Stimulated activated naive B cell treated with anti-CD40 and anti-IgM and Interleukin-4, amounts not matched to agents 10 μg/mL and 1 μg/mL and 100 μg/mL, for 72 hours (primary cell): ENCODE measurements around the gene PTPRD.
"Not testable (repeated sequence)": the region's sequence is repeated elsewhere in the genome, so short reads cannot be mapped to it uniquely, and the experiment has no call there.

Experiments used
- ATAC-seq, 2 donors: fragments of 150-1000 bp; cut with Tn5 transposase; replicated peaks; 2 replicates each; pipeline ENCODE4 v1.10.0; 2021; ENCODE audit warnings: moderate library complexity in 1 of 2
- DNase-seq: peaks from one replicate; pipeline ENCODE4 v3.0.0; 2021
- H3K27ac Mint-ChIP-seq: one replicate; pipeline ENCODE4 v1.8.0; 2022; ENCODE audit warnings: mild to moderate bottlenecking, mixed read lengths
- H3K27me3 Mint-ChIP-seq, 2 donors: one replicate each; pipeline ENCODE4 v1.8.0; 2022; ENCODE audit warnings: mixed read lengths in 2 of 2
- H3K36me3 Mint-ChIP-seq, 2 donors: one replicate each; pipeline ENCODE4 v1.8.0; 2022; ENCODE audit warnings: mixed read lengths in 2 of 2, mild to moderate bottlenecking in 1 of 2
- H3K4me1 Mint-ChIP-seq, 2 donors: one replicate each; pipeline ENCODE4 v1.8.0; 2022; ENCODE audit warnings: mixed read lengths in 2 of 2, mild to moderate bottlenecking in 1 of 2
- H3K4me3 Mint-ChIP-seq, 2 donors: one replicate each; pipeline ENCODE4 v1.8.0; 2022; ENCODE audit warnings: mild to moderate bottlenecking in 2 of 2, mixed read lengths in 2 of 2, moderate library complexity in 1 of 2
- H3K9me3 Mint-ChIP-seq, 2 donors: one replicate each; pipeline ENCODE4 v1.8.0; 2022; ENCODE audit warnings: mixed read lengths in 2 of 2, mild to moderate bottlenecking in 1 of 2

PTPRD gene

DNA sequence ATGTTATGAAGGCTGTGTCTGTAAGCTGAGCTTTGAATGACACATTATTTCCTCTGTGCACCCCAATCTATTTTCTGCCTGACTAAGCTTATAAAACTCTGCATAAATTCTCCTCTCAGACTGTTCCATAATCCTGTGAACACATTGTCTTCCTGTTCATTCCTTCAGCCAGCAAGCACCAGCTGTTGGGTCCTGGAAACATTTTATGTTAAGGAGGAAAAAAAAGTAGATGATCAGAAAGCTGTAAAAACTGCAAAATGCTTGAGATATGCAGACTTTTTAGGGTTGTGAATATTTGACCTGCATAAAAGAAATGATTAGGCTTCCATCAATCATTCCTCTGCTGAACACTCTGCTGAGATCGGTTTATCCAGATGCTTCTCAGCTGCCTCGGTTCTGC, 1567.2 kb downstream of the PTPRD start:
- ATAC-seq: no peak
- no peak for DNase-seq

DNA sequence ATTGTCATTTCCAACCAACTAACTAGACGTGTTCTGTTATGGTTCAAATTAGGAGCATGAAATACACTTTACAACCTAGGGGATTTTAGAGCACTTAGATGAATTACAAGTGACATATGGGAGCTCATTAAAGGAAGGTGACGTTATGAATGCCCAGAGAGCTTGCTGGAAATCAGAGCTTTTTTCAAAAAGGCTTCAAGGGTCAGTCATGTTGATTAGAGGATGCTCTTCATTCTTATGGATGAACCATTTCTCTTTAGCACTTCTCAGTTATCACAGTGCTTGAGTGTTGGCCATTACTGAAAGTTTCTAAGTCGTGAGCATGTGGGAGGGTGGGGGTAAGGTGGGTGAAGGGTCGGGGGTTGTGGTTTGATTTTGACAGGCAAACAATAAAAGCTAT, 1567.7 kb downstream of the PTPRD start:
- DNase-seq (no peak), ATAC-seq (no peak)
- H3K27me3 Mint-ChIP-seq: no peaks in the 10 kb centered on the region
- H3K4me1 Mint-ChIP-seq: no peaks in the 10 kb centered on the region
- H3K36me3 Mint-ChIP-seq: no peaks in the 10 kb centered on the region
- no peak overlapping the region for H3K4me3 Mint-ChIP-seq
- no peak overlapping the region for H3K27ac Mint-ChIP-seq
- H3K9me3 Mint-ChIP-seq: peaks cover 0 to 3% of the 10 kb centered on the region in 2 donors

More for the DNA sequence above, 1567.2 kb downstream of the PTPRD start:
- no peaks in the 10 kb centered on the region for H3K27me3 Mint-ChIP-seq
- no peak overlapping the region for H3K27ac Mint-ChIP-seq
- H3K36me3 Mint-ChIP-seq: no peaks in the 10 kb centered on the region
- peaks cover 0 to 3% of the 10 kb centered on the region in 2 donors for H3K9me3 Mint-ChIP-seq
- H3K4me3 Mint-ChIP-seq: no peak overlapping the region
- H3K4me1 Mint-ChIP-seq: no peaks in the 10 kb centered on the region

DNA sequence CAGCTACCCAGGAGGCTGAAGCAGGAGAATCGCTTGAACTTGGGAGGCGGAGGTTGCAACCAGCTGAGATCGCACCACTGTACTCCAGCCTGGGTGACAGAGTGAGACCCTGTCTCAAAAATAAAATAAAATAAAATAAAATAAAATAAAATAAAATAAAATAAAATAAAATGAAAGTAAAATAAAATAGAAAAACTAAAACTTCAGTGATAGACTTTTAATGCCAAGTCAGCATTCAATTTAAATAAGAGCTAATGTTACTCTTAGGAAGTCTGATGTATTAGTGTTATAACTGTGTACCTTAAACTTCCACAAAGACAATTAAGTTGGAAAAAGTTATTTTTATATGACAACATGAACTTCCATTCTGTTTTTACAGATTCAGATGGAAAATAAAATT, 1569.0 kb downstream of the PTPRD start:
- not testable (repeated sequence) for H3K27me3 Mint-ChIP-seq, H3K4me3 Mint-ChIP-seq, ATAC-seq, H3K36me3 Mint-ChIP-seq, DNase-seq, H3K4me1 Mint-ChIP-seq, H3K27ac Mint-ChIP-seq, H3K9me3 Mint-ChIP-seq

DNA sequence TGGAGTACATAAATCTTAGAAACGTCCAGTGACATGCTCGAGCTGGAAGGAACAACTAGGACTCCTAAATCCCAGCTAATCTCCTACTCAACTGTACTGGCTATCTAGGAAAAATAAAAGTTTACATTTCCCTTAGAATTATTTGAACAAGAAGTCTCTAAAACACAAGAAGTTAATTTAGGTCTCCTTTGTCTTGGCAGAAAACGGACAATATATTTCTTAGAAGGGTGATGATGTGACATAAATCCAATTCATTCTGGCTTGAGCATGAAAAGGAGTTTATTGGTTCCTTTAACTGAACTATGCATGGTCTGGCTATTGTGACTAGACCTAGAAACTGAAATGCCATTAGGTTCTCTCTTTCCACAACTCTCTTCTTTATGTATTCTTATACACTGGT, 1571.0 kb downstream of the PTPRD start:
- no peaks in the 10 kb centered on the region for H3K9me3 Mint-ChIP-seq
- no peaks in the 10 kb centered on the region for H3K27me3 Mint-ChIP-seq
- no peaks in the 10 kb centered on the region for H3K4me1 Mint-ChIP-seq
- ATAC-seq: no peak
- H3K27ac Mint-ChIP-seq: no peak overlapping the region
- no peaks in the 10 kb centered on the region for H3K36me3 Mint-ChIP-seq
- no peak for DNase-seq
- no peak overlapping the region for H3K4me3 Mint-ChIP-seq

DNA sequence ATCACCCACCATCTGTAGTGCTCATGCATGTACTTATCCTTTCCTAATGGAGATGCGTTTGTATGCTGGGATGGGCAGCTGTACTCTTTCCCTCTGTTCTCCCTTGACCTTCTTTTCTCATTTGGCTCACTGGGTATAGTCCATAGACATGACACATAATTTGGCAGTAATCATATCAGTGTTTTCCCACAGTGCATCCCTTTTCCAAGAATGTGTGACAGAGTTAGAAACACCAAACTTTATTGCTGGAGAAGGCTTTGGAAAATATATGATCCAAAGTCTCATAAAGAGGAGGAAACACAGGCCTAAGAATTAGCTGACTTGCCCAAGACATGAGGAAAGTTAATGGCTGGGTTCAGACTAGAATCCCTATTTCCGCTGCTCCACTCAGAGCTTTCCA, 1579.8 kb downstream of the PTPRD start:
- no peak overlapping the region for H3K27ac Mint-ChIP-seq
- peaks cover 0 to 2% of the 10 kb centered on the region in 2 donors for H3K9me3 Mint-ChIP-seq
- no peaks in the 10 kb centered on the region for H3K36me3 Mint-ChIP-seq
- no peaks in the 10 kb centered on the region for H3K27me3 Mint-ChIP-seq
- H3K4me3 Mint-ChIP-seq: no peak overlapping the region
- no peak for DNase-seq
- no peak for ATAC-seq
- no peaks in the 10 kb centered on the region for H3K4me1 Mint-ChIP-seq

DNA sequence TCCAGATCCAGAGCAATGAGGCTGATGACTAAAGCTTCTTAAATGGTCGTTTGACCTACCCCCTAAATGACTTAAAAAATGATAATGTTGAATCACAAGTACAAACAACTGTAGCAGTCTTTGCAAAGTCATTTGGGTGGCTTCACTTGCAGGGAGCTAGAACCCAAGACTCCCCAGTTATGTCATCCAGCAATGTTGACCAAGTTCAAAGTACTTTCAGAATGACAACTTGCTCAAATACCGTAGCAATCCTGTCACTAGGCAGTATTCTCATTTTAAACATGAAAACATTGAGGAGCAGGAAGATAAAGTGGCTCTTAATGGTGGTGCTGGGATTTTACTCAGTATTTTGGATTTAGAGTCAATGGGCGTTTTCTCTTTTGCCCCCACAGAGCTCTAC, 1596.2 kb downstream of the PTPRD start:
- H3K36me3 Mint-ChIP-seq: no peaks in the 10 kb centered on the region
- H3K27ac Mint-ChIP-seq: no peak overlapping the region
- H3K27me3 Mint-ChIP-seq: no peaks in the 10 kb centered on the region
- no peak for ATAC-seq
- H3K4me1 Mint-ChIP-seq: no peaks in the 10 kb centered on the region
- no peaks in the 10 kb centered on the region for H3K9me3 Mint-ChIP-seq
- no peak overlapping the region for H3K4me3 Mint-ChIP-seq
- DNase-seq: no peak

DNA sequence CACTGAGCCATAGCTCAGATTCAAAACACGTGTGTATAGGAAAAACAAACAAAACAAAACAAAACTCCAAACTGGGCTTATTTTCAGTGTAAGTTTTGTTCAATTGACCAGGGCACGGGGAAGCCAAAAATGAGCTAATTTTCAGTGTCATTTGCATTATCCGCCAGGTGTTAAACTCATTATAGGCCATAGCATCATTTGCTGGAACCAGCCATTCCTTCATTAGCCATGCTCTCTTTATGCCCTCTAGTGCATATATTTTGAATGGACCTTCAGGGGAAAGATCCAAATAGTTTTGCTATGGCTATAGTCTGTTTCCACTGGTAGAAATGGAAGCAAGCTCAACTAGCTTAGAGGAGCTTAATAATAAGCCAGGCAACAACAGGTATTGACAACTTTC, 1608.0 kb downstream of the PTPRD start:
- no peaks in the 10 kb centered on the region for H3K27me3 Mint-ChIP-seq
- no peak for ATAC-seq
- no peak overlapping the region for H3K27ac Mint-ChIP-seq
- no peak for DNase-seq
- H3K4me1 Mint-ChIP-seq: no peaks in the 10 kb centered on the region
- H3K9me3 Mint-ChIP-seq: no peaks in the 10 kb centered on the region
- H3K36me3 Mint-ChIP-seq: no peaks in the 10 kb centered on the region
- H3K4me3 Mint-ChIP-seq: no peak overlapping the region

DNA sequence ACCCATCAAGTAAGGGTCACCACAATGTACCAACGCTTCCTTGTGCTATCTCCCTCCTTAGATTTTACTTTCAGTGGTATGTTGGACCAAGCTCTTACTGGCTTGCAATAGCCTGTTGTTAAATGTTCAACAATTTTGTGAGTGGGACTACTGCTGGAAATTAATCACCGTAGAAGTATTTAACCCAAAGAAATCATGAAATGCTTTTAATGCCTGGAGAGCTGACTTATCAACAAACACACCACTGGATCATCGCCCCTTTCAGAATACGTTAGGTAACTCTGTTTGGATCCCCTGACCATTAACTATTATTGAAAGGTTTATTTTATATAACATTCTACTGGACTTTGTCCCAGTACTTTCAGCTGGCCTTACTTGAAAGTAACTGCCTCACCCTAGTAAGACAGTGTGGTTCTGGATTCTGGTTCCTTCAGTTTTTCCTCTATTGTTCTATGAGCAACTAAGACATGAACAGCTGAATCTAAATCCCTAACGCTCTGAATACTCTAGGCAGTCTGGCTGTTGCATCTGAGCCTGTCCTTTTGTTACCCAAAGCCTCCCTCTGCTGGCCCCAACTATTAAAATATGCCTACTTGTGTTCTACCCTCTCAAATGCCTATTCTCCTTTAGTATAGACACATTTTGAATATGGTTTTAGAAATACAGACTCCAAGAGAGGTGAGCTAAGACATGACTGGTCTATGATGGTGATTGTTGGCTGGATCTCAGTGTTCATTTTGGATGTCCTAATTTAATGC, 1609.8 kb downstream of the PTPRD start:
- DNase-seq: no peak
- H3K27me3 Mint-ChIP-seq: no peaks in the 10 kb centered on the region
- no peaks in the 10 kb centered on the region for H3K36me3 Mint-ChIP-seq
- peaks cover 0 to 4% of the 10 kb centered on the region in 2 donors for H3K9me3 Mint-ChIP-seq
- H3K4me3 Mint-ChIP-seq: no peak overlapping the region
- H3K27ac Mint-ChIP-seq: no peak overlapping the region
- no peaks in the 10 kb centered on the region for H3K4me1 Mint-ChIP-seq
- ATAC-seq: no peak

DNA sequence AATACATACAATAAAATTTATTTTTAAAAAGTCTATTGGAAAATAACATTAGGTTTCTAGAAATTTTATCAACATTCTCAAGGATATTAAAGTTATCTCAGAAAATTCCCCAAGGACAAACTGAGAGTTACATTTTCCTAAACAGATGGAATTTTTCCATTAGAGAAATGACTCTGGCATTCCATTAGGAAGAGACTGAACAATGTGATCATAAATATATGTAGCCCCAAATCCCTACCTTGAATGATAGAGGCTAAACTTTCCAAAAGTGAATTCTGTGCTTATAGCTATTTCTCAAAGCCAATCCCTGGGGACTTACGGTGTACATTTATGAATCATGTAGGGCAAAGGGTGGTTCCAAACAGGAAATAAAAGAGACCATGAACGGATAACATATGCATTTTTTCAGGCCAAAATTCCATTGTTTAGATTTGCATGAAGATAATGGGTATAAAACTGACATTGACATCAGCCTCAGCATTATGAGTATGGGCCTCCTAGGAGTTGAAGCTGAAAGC, 1632.2 kb downstream of the PTPRD start:
- no peak for ATAC-seq
- H3K9me3 Mint-ChIP-seq: no peaks in the 10 kb centered on the region
- H3K4me3 Mint-ChIP-seq: no peak overlapping the region
- H3K27me3 Mint-ChIP-seq: no peaks in the 10 kb centered on the region
- no peak for DNase-seq
- H3K4me1 Mint-ChIP-seq: no peaks in the 10 kb centered on the region
- H3K36me3 Mint-ChIP-seq: no peaks in the 10 kb centered on the region
- no peak overlapping the region for H3K27ac Mint-ChIP-seq

DNA sequence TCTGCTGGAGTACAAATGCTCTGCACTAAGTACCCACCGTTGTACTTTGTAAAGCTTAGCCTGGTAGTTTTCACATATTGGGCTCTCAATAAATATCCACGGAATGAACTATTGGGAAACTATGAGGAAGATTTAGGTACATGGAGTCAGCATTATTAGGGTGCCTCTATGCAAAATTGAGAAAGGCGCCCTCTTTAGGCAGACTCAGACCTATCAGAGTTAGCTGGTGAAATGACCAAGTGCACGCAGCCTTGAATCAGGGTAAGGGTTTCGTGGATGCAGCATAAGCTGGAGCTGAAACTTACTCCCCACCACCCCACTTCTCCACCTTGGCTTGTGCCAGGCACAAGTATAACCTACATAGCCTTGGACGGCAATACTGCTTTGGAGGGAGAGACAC, 1634.5 kb downstream of the PTPRD start:
- DNase-seq (no peak), ATAC-seq (no peak)
- Mint-ChIP-seq H3K4me3 (no peak overlapping the region), H3K27ac (no peak overlapping the region), H3K4me1 (no peaks in the 10 kb centered on the region), H3K27me3 (no peaks in the 10 kb centered on the region), H3K9me3 (no peaks in the 10 kb centered on the region), H3K36me3 (no peaks in the 10 kb centered on the region)

DNA sequence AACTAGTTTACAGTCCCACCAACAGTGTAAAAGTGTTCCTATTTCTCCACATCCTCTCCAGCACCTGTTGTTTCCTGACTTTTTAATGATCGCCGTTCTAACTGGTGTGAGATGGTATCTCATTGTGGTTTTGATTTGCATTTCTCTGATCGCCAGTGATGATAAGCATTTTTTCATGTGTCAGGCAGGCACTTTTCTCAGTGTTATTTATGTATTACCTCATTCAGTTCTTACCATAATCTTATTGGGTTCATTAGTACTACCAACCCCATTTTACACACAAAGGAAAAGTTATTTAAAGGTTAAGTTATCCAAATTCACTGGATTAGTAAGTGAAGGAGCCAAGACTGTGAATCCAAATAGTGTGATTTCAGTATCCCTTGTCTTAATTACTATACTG, 1644.5 kb downstream of the PTPRD start:
- H3K4me3 Mint-ChIP-seq, H3K36me3 Mint-ChIP-seq, DNase-seq, H3K27me3 Mint-ChIP-seq, H3K4me1 Mint-ChIP-seq, ATAC-seq, H3K27ac Mint-ChIP-seq: not testable (repeated sequence)
- H3K9me3 Mint-ChIP-seq: peaks cover 6 to 16% of the 10 kb centered on the region in 2 donors

DNA sequence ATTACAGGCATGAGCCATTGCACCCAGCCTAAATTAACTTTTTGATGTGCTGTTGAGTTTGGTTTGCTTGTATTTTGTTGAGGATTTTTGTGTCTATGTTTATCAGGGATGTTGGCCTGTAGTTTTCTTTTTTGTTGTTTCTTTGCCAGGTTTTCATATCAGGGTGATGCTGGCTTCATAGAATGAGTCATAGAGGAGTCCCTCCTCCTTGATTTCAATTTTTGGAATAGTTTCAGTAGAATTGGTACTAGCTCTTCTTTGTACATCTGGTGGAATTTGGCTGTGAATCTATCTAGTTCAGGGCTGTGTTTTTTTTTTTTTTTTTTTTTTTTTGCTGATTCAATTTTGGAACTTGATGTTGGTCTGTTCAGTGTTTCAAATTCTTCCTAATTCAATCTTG, 1648.9 kb downstream of the PTPRD start:
- Mint-ChIP-seq H3K36me3 (no peaks in the 10 kb centered on the region), H3K4me3 (no peak overlapping the region), H3K9me3 (peaks cover 6 to 7% of the 10 kb centered on the region in 2 donors), H3K27ac (no peak overlapping the region), H3K4me1 (no peaks in the 10 kb centered on the region), H3K27me3 (peaks cover 0 to 5% of the 10 kb centered on the region in 2 donors)
- DNase-seq (no peak), ATAC-seq (no peak)

DNA sequence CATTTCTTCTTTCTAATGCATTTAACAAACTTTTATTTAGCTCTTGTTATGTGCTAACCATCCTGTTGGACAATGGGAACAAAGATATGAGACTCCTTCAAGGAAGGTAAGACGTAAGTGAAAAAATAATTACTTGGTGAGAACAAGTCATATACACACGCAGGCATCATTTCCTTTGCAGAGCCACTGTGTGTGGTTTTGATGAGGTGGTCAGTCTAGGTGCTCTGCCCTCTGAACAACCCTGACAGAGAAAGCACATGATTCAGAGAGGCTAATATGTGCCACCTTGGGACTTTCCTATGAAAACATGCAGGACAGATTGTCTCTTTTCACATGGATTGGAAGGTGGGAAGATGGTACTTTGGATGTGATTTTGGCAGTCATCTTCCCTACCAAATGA, 1650.7 kb downstream of the PTPRD start:
- H3K4me3 Mint-ChIP-seq: no peak overlapping the region
- no peaks in the 10 kb centered on the region for H3K36me3 Mint-ChIP-seq
- no peaks in the 10 kb centered on the region for H3K4me1 Mint-ChIP-seq

DNA sequence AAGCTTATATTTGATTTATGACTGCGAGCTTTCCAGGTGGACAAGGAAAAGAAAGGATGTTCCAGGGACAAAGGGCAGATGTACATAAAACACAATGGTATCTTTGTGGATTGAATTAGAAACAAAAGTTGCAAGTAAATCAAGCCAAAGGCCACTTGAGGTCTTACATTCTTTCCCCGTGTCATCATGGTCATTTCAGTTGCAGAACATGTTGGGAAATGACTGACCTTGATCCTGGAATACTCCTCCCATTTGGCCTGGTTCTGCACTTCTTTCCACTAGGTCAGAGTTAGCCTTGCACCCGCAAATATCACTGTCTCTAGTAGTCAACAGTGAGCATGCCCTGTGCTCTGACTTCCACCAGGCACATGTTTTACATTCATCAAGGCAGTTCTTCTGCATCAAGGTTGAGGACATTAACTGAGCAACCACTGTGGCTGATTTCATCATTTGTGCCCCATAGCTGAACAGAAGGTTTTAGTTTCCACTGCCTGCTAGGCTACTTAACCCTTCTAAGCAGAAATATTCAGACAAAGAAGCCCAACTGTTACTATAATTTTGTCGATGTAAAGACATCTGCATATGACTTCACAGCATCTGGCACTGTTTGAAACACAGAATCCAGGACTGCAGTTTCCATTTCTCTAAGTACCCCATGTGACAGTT, 1651.5 kb downstream of the PTPRD start:
- Mint-ChIP-seq H3K27me3 (peaks cover 0 to 5% of the 10 kb centered on the region in 2 donors), H3K4me3 (no peak overlapping the region), H3K27ac (no peak overlapping the region), H3K9me3 (peaks cover 4 to 6% of the 10 kb centered on the region in 2 donors), H3K4me1 (no peaks in the 10 kb centered on the region), H3K36me3 (no peaks in the 10 kb centered on the region)
- ATAC-seq (no peak), DNase-seq (no peak)

More for the DNA sequence above, 1650.7 kb downstream of the PTPRD start:
- H3K27ac Mint-ChIP-seq: no peak overlapping the region
- no peak for DNase-seq
- peaks cover 0 to 5% of the 10 kb centered on the region in 2 donors for H3K27me3 Mint-ChIP-seq
- peaks cover 6% of the 10 kb centered on the region in 2 donors for H3K9me3 Mint-ChIP-seq
- ATAC-seq: no peak

DNA sequence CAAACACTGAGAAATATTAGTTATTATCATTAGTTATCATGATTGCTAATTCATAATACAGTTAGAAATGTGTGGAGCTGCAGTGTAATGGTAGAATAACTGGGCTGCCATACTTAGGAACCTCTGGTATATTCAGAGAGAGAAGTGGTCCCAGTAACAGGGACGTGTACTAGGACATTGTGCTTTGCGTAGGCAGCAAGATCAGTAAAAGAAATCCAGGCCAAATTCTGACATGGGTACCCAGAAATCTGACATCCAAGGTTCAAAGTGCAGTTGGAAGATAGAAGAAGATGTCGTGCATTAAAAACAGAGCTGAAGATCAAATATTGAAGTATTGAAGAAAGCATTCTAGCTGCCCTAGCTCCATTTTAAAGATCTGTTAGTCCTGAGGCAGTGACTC, 1652.5 kb downstream of the PTPRD start:
- Mint-ChIP-seq H3K4me3 (no peak overlapping the region), H3K4me1 (no peaks in the 10 kb centered on the region), H3K27me3 (peaks cover 0 to 5% of the 10 kb centered on the region in 2 donors), H3K27ac (no peak overlapping the region), H3K36me3 (no peaks in the 10 kb centered on the region), H3K9me3 (peaks cover 0 to 2% of the 10 kb centered on the region in 2 donors)
- ATAC-seq (no peak), DNase-seq (no peak)
